Measurements from ENCODE around the gene STIMATE. TPM values are rescaled to one million over a fixed set of nuclear protein-coding genes. Genes with fewer than 3 reads are reported as not detected.

STIMATE gene
- total RNA-seq, 2 donors from 2014 or later: 7.2 to 20.5 TPM

DNA sequence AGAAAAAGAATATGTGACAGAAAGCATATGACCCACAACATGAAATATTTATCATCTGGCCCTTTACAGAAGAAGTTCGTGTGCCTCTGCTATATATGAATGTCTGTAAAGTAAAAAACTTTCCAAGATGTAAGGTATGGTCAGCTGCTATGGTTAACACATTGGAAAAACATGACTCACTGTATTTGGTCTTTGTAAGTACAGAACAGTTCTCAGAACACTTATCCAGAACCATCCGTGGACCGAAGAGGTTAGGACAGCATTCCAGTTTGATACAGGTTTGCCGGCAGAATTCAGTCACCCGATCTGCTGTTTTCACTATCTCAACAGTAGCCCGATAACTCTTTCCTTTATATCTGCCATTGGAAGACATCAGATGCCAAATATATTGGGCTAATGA is 13.5 kb upstream of the STIMATE start:
- H3K9me3 ChIP-seq: no peaks in the 10 kb centered on the region
- 91% methylated on average over 6 of the region's 6 CpGs for WGBS
- H3K36me3 ChIP-seq: no peaks in the 10 kb centered on the region
- DNase-seq (ENCODE audit: low spot score): no peak
- H3K4me1 ChIP-seq (replicated peaks): no peaks in the 10 kb centered on the region
- no peaks in the 10 kb centered on the region for H3K27me3 ChIP-seq (replicated peaks; ENCODE audit: insufficient read depth)
- H3K27ac ChIP-seq: no peak overlapping the region
- TF ChIP-seq, protein P1, sequence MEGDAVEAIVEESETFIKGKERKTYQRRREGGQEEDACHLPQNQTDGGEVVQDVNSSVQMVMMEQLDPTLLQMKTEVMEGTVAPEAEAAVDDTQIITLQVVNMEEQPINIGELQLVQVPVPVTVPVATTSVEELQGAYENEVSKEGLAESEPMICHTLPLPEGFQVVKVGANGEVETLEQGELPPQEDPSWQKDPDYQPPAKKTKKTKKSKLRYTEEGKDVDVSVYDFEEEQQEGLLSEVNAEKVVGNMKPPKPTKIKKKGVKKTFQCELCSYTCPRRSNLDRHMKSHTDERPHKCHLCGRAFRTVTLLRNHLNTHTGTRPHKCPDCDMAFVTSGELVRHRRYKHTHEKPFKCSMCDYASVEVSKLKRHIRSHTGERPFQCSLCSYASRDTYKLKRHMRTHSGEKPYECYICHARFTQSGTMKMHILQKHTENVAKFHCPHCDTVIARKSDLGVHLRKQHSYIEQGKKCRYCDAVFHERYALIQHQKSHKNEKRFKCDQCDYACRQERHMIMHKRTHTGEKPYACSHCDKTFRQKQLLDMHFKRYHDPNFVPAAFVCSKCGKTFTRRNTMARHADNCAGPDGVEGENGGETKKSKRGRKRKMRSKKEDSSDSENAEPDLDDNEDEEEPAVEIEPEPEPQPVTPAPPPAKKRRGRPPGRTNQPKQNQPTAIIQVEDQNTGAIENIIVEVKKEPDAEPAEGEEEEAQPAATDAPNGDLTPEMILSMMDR (IDR thresholded peaks at IDR 0.05): no peak
- no peak overlapping the region for H3K4me3 ChIP-seq
- intact Hi-C loops (cut with DNase I): no loop called here

DNA sequence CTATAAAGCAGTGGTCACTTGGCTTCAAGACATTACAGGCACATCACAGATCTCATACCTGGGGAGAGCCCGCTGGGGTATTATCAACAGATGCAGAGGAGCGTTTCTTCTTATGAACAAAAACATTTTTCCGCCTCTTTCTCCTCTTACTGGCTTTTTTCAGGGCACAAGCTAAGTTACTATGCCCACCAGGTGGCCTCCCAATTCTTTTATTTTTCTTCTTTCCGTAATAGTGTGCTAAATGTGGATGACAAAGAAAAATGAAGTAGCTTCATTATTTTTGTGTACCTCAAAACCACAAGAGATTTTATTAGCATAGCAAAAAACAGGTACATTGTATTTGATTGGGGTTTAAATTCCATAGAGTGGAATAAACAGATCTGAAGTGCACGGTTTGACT is 10.1 kb upstream of the STIMATE start:
- intact Hi-C loops (cut with DNase I): no loop called here
- H3K27ac ChIP-seq: no peak overlapping the region
- TF ChIP-seq, protein P1 (IDR thresholded peaks at IDR 0.05): no peak
- TF ChIP-seq POLR2A (IDR thresholded peaks at IDR 0.05) (no peak), POLR2AphosphoS5 (IDR thresholded peaks at IDR 0.05) (no peak)
- no peaks in the 10 kb centered on the region for H3K36me3 ChIP-seq
- H3K4me3 ChIP-seq: no peak overlapping the region
- no peak for DNase-seq (ENCODE audit: low spot score)
- no peaks in the 10 kb centered on the region for H3K27me3 ChIP-seq (replicated peaks; ENCODE audit: insufficient read depth)
- no peaks in the 10 kb centered on the region for H3K4me1 ChIP-seq (replicated peaks)
- no peaks in the 10 kb centered on the region for H3K9me3 ChIP-seq
- 73% methylated on average over 5 of the region's 5 CpGs for WGBS

DNA sequence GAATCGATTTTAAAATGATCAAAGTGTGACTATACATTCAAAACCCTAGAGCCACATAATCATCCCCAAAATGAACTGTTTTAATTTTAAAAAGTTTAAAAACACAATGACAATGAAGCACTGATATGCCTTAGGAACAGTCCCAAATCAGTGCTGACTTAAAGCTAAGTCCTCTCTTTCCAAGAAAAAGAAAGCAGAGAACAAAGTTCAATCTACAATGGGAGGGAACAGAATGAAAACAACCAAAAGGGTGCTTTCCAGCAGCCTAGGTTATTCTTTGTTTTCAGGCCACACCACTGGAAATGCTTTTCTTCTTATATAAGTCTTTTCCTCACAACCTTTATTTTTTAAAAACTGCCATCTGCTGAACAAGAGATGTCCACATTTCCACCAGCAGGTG is 7.2 kb upstream of the STIMATE start:
- H3K36me3 ChIP-seq: no peaks in the 10 kb centered on the region
- WGBS: 84% methylated on average over 1 of the region's 1 CpG
- intact Hi-C loops (cut with DNase I): no loop called here

DNA sequence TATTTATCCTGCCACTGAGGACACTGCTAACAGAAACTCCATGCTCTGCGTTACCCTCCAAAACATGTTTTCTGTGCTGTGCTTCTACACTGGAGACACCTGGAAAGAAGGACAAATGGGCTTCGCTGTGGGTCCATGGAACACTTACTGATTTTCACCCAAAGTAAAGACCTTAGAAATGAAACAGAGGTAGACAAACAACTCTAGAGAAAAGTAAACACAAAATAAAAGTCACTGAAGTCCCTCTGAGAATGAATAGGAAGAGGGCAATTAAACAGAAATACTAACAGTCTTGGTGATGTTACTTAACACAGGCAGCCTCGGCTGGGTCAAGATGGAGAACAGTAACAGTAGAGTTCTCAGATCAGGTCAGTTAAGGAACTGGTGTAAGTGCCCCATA is 6.7 kb upstream of the STIMATE start:
- WGBS: 69% methylated on average over 3 of the region's 3 CpGs
- Histone ChIP-seq H3K27ac (no peak overlapping the region), H3K4me1 (replicated peaks) (no peaks in the 10 kb centered on the region), H3K9me3 (no peaks in the 10 kb centered on the region), H3K27me3 (replicated peaks; ENCODE audit: insufficient read depth) (no peaks in the 10 kb centered on the region), H3K36me3 (no peaks in the 10 kb centered on the region), H3K4me3 (no peak overlapping the region)
- DNase-seq (ENCODE audit: low spot score): no peak
- intact Hi-C loops (cut with DNase I): no loop called here
- TF ChIP-seq, protein P1 (IDR thresholded peaks at IDR 0.05): no peak
- TF ChIP-seq POLR2AphosphoS5 (IDR thresholded peaks at IDR 0.05) (no peak), POLR2A (IDR thresholded peaks at IDR 0.05) (no peak)

More for the DNA sequence above, 7.2 kb upstream of the STIMATE start:
- Histone ChIP-seq H3K4me1 (replicated peaks) (no peaks in the 10 kb centered on the region), H3K27ac (no peak overlapping the region), H3K27me3 (replicated peaks; ENCODE audit: insufficient read depth) (no peaks in the 10 kb centered on the region), H3K4me3 (no peak overlapping the region), H3K9me3 (no peaks in the 10 kb centered on the region)
- TF ChIP-seq, protein P1 (IDR thresholded peaks at IDR 0.05): no peak
- no peak for TF ChIP-seq POLR2A (IDR thresholded peaks at IDR 0.05)
- TF ChIP-seq POLR2AphosphoS5 (IDR thresholded peaks at IDR 0.05): no peak
- DNase-seq (ENCODE audit: low spot score): no peak

DNA sequence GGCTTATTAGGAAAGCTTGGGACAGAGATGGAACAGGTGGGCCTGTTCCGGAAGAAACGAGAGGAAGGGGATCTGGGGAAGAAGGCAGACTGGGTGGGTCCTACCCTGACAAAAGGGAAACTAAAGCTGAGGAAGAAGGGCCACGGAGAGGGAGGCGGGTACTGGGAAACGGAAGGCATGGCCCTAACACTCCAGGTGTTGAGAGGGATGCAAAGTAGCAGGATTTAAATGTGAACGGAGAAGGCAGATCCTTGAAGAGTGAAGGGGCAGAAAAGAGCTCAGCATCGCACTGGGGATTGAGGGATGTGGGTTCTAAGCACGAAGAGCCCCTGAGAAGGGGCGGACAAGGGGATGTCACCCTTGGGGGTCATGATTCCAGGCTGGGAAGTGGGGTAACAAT is 735 bp downstream of the STIMATE start:
- intact Hi-C loops (cut with DNase I): loop anchor here (5.0 kb wide), 1 partner anchor 49 kb away; no protein-coding TSS in a partner anchor
- WGBS: 6% methylated on average over 9 of the region's 9 CpGs
- peaks cover 8% of the 10 kb centered on the region for H3K4me1 ChIP-seq (replicated peaks)
- no peak for DNase-seq (ENCODE audit: low spot score)
- TF ChIP-seq POLR2A (IDR thresholded peaks at IDR 0.05) (no peak), POLR2AphosphoS5 (IDR thresholded peaks at IDR 0.05) (no peak)
- TF ChIP-seq, protein P1 (IDR thresholded peaks at IDR 0.05): no peak
- peak overlapping the region in 1 of 2 donors; percentile 63 for H3K27ac ChIP-seq
- no peaks in the 10 kb centered on the region for H3K27me3 ChIP-seq (replicated peaks; ENCODE audit: insufficient read depth)
- no peaks in the 10 kb centered on the region for H3K36me3 ChIP-seq
- peak overlapping the region; percentile 57 to 70 for H3K4me3 ChIP-seq
- no peaks in the 10 kb centered on the region for H3K9me3 ChIP-seq

All from prostate gland (tissue), 2 donors.